ENCODE results near the gene PRAME.

The PRAME gene

DNA sequence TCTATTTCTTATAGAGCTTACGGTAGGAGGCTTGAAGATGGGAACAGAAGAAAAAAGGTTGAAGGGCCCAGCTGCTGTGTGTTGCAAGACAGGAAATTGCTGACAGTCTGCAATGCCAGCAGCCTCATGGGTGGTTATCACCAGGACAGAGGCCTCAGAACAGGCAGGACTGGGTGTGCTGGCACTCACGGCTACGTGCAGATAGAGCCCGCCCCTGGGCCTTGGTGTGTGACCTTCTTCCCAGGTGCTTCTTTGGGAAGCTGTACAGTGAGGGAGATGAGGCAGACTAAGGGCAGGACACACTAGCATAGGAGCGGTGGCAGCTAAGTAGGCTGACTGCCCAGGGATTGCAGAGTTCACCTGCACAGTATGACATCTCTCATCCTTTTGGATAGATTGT lies 12.6 kb downstream of the PRAME start:
- DNase-seq = no peak

DNA sequence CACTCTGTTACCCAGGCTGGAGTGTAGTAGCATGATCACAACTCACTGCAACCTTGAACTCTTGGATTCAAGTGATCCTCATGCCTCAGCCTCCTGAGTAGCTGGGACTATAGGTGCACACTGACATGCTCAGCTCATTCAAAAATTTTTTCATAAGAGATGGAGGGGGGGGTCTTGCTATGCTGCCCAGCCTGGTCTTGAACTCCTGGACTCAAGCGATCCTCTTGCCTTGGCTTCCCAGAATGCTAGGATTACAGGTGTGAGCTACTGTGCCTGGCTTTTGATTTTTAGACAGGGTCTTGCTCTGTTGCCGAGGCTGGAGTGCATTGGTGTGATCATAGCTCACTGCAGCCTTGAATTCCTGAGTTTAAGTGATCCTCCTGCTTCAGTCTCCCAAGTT lies 14.0 kb downstream of the PRAME start:
- peaks cover 70% of the 10 kb centered on the region for H3K27me3 Mint-ChIP-seq (ENCODE audit: low read depth, poor library complexity)
- no peaks in the 10 kb centered on the region for H3K9me3 Mint-ChIP-seq
- H3K4me3 Mint-ChIP-seq = no peak overlapping the region
- no peak overlapping the region for H3K27ac Mint-ChIP-seq
- DNase-seq = no peak
- TF ChIP-seq, protein P1, sequence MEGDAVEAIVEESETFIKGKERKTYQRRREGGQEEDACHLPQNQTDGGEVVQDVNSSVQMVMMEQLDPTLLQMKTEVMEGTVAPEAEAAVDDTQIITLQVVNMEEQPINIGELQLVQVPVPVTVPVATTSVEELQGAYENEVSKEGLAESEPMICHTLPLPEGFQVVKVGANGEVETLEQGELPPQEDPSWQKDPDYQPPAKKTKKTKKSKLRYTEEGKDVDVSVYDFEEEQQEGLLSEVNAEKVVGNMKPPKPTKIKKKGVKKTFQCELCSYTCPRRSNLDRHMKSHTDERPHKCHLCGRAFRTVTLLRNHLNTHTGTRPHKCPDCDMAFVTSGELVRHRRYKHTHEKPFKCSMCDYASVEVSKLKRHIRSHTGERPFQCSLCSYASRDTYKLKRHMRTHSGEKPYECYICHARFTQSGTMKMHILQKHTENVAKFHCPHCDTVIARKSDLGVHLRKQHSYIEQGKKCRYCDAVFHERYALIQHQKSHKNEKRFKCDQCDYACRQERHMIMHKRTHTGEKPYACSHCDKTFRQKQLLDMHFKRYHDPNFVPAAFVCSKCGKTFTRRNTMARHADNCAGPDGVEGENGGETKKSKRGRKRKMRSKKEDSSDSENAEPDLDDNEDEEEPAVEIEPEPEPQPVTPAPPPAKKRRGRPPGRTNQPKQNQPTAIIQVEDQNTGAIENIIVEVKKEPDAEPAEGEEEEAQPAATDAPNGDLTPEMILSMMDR (IDR thresholded peaks at IDR 0.05) = no peak
- no peaks in the 10 kb centered on the region for H3K4me1 Mint-ChIP-seq
- H3K36me3 Mint-ChIP-seq (ENCODE audit: low read depth) = no peaks in the 10 kb centered on the region

More for the DNA sequence above, 12.6 kb downstream of the PRAME start:
- no peak overlapping the region for H3K4me3 Mint-ChIP-seq
- no peaks in the 10 kb centered on the region for H3K9me3 Mint-ChIP-seq
- TF ChIP-seq, protein P1 (IDR thresholded peaks at IDR 0.05) = no peak
- H3K27me3 Mint-ChIP-seq (ENCODE audit: low read depth, poor library complexity) = peaks cover 79% of the 10 kb centered on the region
- H3K4me1 Mint-ChIP-seq = no peaks in the 10 kb centered on the region
- H3K36me3 Mint-ChIP-seq (ENCODE audit: low read depth) = no peaks in the 10 kb centered on the region
- H3K27ac Mint-ChIP-seq = no peak overlapping the region

DNA sequence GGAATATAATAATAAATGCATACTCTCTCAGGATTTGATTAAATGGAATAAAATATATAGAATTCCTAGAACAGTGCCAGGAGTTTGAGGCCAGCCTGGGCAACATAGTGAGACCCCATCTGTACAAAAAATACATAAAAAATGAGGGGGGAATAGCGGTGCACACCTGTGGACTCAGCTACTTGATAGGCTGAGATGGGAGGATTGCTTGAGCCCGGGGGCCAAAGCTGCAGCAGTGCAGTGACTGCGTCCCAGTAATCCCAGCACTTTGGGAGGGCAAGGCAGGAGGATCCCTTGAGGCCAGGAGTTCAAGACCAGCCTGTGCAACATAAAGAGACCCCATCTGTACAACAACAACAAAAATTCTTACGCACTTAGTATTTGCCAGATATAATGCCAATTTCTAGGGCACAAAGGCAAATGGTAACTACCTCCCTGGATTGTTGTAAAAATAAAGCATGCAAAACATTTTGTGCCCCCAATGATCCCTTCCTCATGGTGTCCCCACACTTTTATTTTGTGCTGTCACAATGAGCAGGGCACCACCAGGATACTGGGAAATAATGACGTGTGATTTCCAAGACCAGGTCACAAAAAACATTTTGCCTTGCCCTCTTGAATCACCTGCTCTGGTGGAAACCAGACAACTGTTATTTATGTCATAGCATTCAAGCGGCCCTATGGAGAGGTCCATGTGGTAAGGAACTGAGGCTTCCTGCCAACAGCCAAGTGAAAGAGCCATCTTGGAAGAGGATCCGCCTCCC lies 20.7 kb downstream of the PRAME start:
- Mint-ChIP-seq H3K27ac (no peak overlapping the region), H3K27me3 (ENCODE audit: low read depth, poor library complexity) (peaks cover 61% of the 10 kb centered on the region), H3K4me1 (no peaks in the 10 kb centered on the region), H3K9me3 (no peaks in the 10 kb centered on the region), H3K4me3 (no peak overlapping the region), H3K36me3 (ENCODE audit: low read depth) (no peaks in the 10 kb centered on the region)
- TF ChIP-seq, protein P1 (IDR thresholded peaks at IDR 0.05) = no peak
- DNase-seq = no peak

DNA sequence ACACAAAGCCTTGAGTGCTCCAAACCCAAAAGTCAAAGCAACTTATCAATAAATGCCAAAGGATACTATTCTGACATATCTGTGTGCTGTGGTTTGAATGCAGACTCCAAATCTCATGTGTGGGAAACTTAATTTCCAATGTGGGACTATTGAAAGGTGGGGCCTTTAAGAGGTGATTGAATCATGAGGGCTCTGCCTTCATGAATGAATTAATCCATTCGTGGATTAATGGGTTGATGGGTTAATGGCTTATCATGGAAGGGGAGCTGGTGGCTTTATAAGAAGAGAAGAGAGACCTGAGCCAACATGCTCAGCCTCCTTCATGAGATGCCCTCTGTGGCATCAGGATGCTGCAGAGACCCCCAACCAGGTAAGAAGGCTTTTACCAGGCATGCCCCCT lies 22.1 kb downstream of the PRAME start:
- peaks cover 60% of the 10 kb centered on the region for H3K27me3 Mint-ChIP-seq (ENCODE audit: low read depth, poor library complexity)
- H3K36me3 Mint-ChIP-seq (ENCODE audit: low read depth) = no peaks in the 10 kb centered on the region
- H3K9me3 Mint-ChIP-seq = no peaks in the 10 kb centered on the region
- H3K4me3 Mint-ChIP-seq = no peak overlapping the region
- H3K27ac Mint-ChIP-seq = no peak overlapping the region
- no peak for DNase-seq
- H3K4me1 Mint-ChIP-seq = no peaks in the 10 kb centered on the region
- TF ChIP-seq, protein P1 (IDR thresholded peaks at IDR 0.05) = no peak

DNA sequence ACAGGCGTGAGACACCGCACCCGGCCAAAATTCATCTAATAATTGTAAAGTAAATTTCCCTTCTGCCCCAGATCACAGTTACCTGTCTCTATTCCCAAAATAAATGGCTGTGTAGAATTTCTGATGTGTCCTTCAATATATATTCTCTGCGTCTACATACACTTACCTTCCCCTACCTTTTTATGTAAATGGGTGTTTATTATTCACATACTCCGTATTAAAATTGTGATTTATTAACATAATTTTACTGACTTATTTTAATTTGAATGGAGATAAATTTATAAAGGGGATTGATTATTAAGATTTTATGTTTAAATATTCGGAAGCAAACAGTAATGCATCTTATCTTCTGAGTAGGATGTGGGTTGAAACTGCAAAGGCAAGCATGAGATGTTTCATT lies 22.6 kb downstream of the PRAME start:
- peaks cover 56% of the 10 kb centered on the region for H3K27me3 Mint-ChIP-seq (ENCODE audit: low read depth, poor library complexity)
- H3K4me3 Mint-ChIP-seq = no peak overlapping the region
- TF ChIP-seq, protein P1 (IDR thresholded peaks at IDR 0.05) = no peak
- H3K9me3 Mint-ChIP-seq = no peaks in the 10 kb centered on the region
- H3K4me1 Mint-ChIP-seq = no peaks in the 10 kb centered on the region
- H3K27ac Mint-ChIP-seq = no peak overlapping the region
- DNase-seq = no peak
- no peaks in the 10 kb centered on the region for H3K36me3 Mint-ChIP-seq (ENCODE audit: low read depth)

DNA sequence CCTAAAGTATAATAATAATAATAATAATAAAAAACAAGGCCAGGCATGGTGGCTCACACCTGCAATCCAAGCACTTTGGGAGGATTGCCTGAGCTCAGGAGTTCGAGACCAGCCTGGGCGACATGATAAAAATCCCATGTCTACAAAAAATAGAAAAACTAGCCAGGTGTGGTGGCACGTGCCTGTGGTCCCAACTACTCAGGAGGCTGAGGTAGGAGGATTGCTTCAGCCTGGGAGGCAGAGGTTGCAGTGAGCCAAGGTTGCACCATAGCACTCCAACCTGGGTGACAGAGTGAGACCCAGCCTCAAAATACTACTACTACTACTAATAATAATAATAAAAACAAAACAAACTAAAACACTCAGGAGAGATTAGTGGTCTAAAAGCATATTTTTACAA lies 23.4 kb downstream of the PRAME start:
- DNase-seq = no peak
- Mint-ChIP-seq H3K36me3 (ENCODE audit: low read depth) (no peaks in the 10 kb centered on the region), H3K27me3 (ENCODE audit: low read depth, poor library complexity) (peaks cover 55% of the 10 kb centered on the region), H3K27ac (no peak overlapping the region), H3K9me3 (no peaks in the 10 kb centered on the region), H3K4me3 (no peak overlapping the region), H3K4me1 (no peaks in the 10 kb centered on the region)
- TF ChIP-seq, protein P1 (IDR thresholded peaks at IDR 0.05) = no peak
